Kidney (tissue), 14 donors: ENCODE results near the gene OR4K2. TPM values are rescaled to one million over a fixed set of nuclear protein-coding genes. Genes with fewer than 3 reads are reported as not detected.

Experiments
- DNase-seq, 5 donors: peaks; one replicate each; pipeline ENCODE4 v3.0.0-alpha.2; 2013 to 2020
- FAIRE-seq: peaks from 2 replicates; lab custom pipeline; 2012; peaks lifted over from hg19 to GRCh38; lab: Jason Lieb, UNC
- H3K27ac ChIP-seq, 2 donors: one replicate each; pipeline ENCODE4 v1.7.0; 2013; ENCODE audit warnings: low read depth in 2 of 2, low read length in 2 of 2, inconsistent platforms in 1 of 2
- H3K27me3 ChIP-seq: one replicate; pipeline ENCODE4 v1.7.1; 2013; ENCODE audit warnings: low read length, inconsistent platforms; ENCODE audit not compliant: control insufficient read depth, insufficient read depth
- H3K36me3 ChIP-seq, 3 donors: one replicate each; pipeline versions ENCODE4 v1.7.0 to v1.7.1; 2013; ENCODE audit warnings: low read length in 3 of 3, control low read depth in 1 of 3, inconsistent platforms in 1 of 3; ENCODE audit not compliant: insufficient read depth in 3 of 3, control insufficient read depth in 2 of 3
- H3K4me1 ChIP-seq, 3 donors: one replicate each; pipeline versions ENCODE4 v1.7.0 to v1.7.1; 2013; ENCODE audit warnings: low read length in 3 of 3, inconsistent platforms in 1 of 3, low read depth in 1 of 3; ENCODE audit not compliant: control insufficient read depth in 2 of 3, insufficient read depth in 2 of 3
- H3K4me3 ChIP-seq, 3 donors: one replicate each; pipeline versions ENCODE4 v1.7.0 to v1.8.1; 2013; ENCODE audit warnings: low read length in 3 of 3, control low read depth in 1 of 3, inconsistent platforms in 1 of 3
- H3K9ac ChIP-seq, 3 donors: one replicate each; pipeline versions ENCODE4 v1.7.0 to v1.7.1; 2013; ENCODE audit warnings: low read length in 3 of 3, control low read depth in 1 of 3, inconsistent platforms in 1 of 3
- H3K9me3 ChIP-seq, 3 donors: one replicate each; pipeline versions ENCODE4 v1.7.0 to v1.7.1; 2013; ENCODE audit warnings: low read length in 3 of 3, control low read depth in 1 of 3, inconsistent platforms in 1 of 3; ENCODE audit not compliant: control insufficient read depth in 2 of 3, insufficient read depth in 1 of 3
- CTCF ChIP-seq: IDR thresholded peaks from 3 replicates; pipeline ENCODE4 v1.5.1; 2012; ENCODE audit warnings: mild to moderate bottlenecking, moderate library complexity, borderline replicate concordance; ENCODE audit not compliant: insufficient read depth; ENCODE audit errors: extremely low read depth
- intact Hi-C: fragments of 100-400 bp; cut with DNase I; formaldehyde crosslinking; loops from one replicate; pipeline ENCODE4 v1.11.1; 2022
- polyA plus RNA-seq: library from polyadenylated mRNA; stranded (reverse); fragments of 350-450 nt; fragmentation: Illumina TruSeq; extraction: RNeasy Lipid Tissue Mini Kit (QIAGEN cat#74804); gene quantifications from one replicate; pipeline ENCODE4 v1.2.3, GENCODE V29; 2014; ENCODE audit warnings: low read depth, low replicate concordance; ENCODE audit not compliant: insufficient read depth
- total RNA-seq: library from RNA; stranded (reverse); fragmentation: NEBNext Ultra II Directional; extraction: Animal tissue kit (Norgen Biotek cat#: 25700); gene quantifications from one replicate; pipeline ENCODE4 v1.2.1, GENCODE V29; 2021
- donor health status: control.
- donor health status: control.
- donor health status: control.
- donor health status: control.
- donor health status: control.
- donor health status: DM: yes; HTN: yes; CAD: no.
- donor health status: Normal renal cell carcinoma (clear cell type).

The OR4K2 gene
- total and polyA plus RNA-seq, 2 donors from 2014 or later = not detected

DNA sequence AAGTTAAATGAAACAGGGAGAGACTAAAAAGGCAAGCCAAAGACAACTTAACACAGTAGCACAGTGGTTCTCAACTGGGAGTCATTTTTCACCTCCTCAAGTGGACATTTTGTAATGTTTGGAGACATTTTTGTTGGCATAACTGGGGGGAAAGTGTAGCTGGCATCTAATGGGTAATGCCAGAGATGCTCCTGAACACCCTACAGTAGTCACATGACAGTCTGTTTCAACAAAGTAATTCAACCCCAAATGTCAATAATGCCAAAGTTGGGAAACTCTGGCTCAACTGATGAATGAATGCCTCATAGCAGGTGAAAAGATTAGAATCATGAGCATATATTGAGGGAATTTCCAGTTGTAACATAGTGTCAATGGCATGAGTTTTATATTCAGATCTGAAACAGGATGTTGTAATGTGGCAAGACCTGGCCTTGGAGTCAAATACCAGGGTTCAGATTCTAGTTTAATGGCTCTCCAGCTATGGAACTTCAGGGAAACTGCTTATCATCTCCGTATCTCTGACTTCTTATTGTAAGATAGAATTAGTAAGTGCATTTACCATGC, 43.1 kb downstream of the OR4K2 start:
- no peak overlapping the region for H3K9ac ChIP-seq
- no peaks in the 10 kb centered on the region for H3K27me3 ChIP-seq
- no peak for FAIRE-seq
- no peak for TF ChIP-seq CTCF
- no peak overlapping the region for H3K4me3 ChIP-seq
- no peaks in the 10 kb centered on the region for H3K4me1 ChIP-seq
- H3K9me3 ChIP-seq = no peaks in the 10 kb centered on the region
- DNase-seq = no peak
- intact Hi-C loops = no loop called here
- H3K27ac ChIP-seq = no peak overlapping the region
- no peaks in the 10 kb centered on the region for H3K36me3 ChIP-seq

DNA sequence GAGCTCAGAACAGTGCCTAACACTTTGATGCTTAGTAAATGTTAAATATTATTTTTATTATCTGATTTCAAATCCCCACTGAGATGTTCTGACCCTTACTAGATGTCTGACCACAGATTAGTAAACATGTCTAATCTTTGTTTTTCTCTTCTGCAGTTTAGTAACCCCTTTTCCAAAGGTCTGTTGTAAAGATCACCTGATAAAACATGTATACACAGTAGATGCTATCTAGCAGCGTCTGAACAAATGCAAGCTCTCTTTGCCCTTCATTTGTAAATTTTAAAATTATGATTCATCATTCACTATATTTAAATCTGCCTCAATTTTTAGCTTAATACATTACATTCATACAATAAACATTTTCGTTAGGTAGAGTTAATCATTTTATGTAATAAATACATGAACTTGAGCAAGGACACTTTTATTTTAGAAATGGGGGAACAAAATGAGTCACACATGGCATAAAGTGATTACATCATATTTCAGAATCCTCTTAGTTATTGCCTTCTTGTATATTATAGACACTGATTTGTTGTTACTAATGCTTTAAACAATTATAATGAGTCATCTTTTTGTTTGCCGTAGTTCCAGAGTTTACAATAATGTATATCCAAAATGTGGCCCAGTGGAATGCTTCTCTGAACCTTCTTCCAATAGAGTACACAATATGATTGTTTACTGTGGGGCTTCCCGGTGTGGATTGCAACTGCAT, 43.8 kb downstream of the OR4K2 start:
- no peak overlapping the region for H3K4me3 ChIP-seq
- no peak for TF ChIP-seq CTCF
- H3K4me1 ChIP-seq = no peaks in the 10 kb centered on the region
- H3K9ac ChIP-seq = no peak overlapping the region
- no peaks in the 10 kb centered on the region for H3K36me3 ChIP-seq
- H3K9me3 ChIP-seq = no peaks in the 10 kb centered on the region
- H3K27ac ChIP-seq = no peak overlapping the region
- intact Hi-C loops = no loop called here
- DNase-seq = no peak
- FAIRE-seq = no peak
- H3K27me3 ChIP-seq = no peaks in the 10 kb centered on the region

GRCh38 chr14:19920021-19920657, 45.2 kb downstream of the OR4K2 start, which contains the start of gene OR4K5:
Gene OR4K5 (plus strand): TSS chr14:19920607. CDS start chr14:19920607, 0 bp downstream.
- H3K9ac ChIP-seq = no peak within 1 kb of the TSS
- no peaks in the 10 kb centered on the region for H3K27me3 ChIP-seq
- DNase-seq (no peak), FAIRE-seq (no peak)
- no peak within 1 kb of the TSS for H3K27ac ChIP-seq
- H3K9me3 ChIP-seq = no peaks in the 10 kb centered on the region
- intact Hi-C loops = no loop called here
- no peaks in the 10 kb centered on the region for H3K36me3 ChIP-seq
- no peak within 1 kb of the TSS for H3K4me3 ChIP-seq
- no peaks in the 10 kb centered on the region for H3K4me1 ChIP-seq
- TF ChIP-seq CTCF = no peak
